H9 (cell line): Measurements from ENCODE around the gene PLEKHN1. TPM values are rescaled to one million over a fixed set of nuclear protein-coding genes. Genes with fewer than 3 reads are reported as not detected.

Source experiments
- DNase-seq: peaks from one replicate; pipeline ENCODE4 v3.0.0-alpha.2; 2017
- H2AFZ ChIP-seq: one replicate; pipeline ENCODE4 v1.6.1; 2013; ENCODE audit warnings: mild to moderate bottlenecking, low read length, control low read depth, moderate library complexity
- H2AK5ac ChIP-seq: 2 replicates; pipeline ENCODE4 v1.6.1; 2013; ENCODE audit warnings: low read length, control low read depth, mixed read lengths; ENCODE audit not compliant: insufficient read length
- H2BK120ac ChIP-seq: one replicate; pipeline ENCODE4 v1.6.1; 2013; ENCODE audit warnings: low read depth, mild to moderate bottlenecking, low read length, control low read depth, inconsistent platforms; ENCODE audit not compliant: poor library complexity, severe bottlenecking
- H2BK12ac ChIP-seq: 2 replicates; pipeline ENCODE4 v1.6.1; 2013; ENCODE audit warnings: low read length, control low read depth, mixed read lengths, low read depth; ENCODE audit not compliant: insufficient read length
- H2BK15ac ChIP-seq: 2 replicates; pipeline ENCODE4 v1.6.1; 2013; ENCODE audit warnings: low read depth, low read length, control low read depth
- H2BK20ac ChIP-seq: one replicate; pipeline ENCODE4 v1.6.1; 2013; ENCODE audit warnings: low read depth, mild to moderate bottlenecking, low read length, control low read depth, inconsistent platforms; ENCODE audit not compliant: poor library complexity, severe bottlenecking
- H2BK5ac ChIP-seq: 2 replicates; pipeline ENCODE4 v1.6.1; 2013; ENCODE audit warnings: low read length, control low read depth, mixed read lengths; ENCODE audit not compliant: insufficient read length
- H3K14ac ChIP-seq: 2 replicates; pipeline ENCODE4 v1.6.1; 2013; ENCODE audit warnings: low read length, control low read depth; ENCODE audit not compliant: insufficient read depth
- H3K18ac ChIP-seq: 2 replicates; pipeline ENCODE4 v1.6.1; 2013; ENCODE audit warnings: low read depth, mild to moderate bottlenecking, mixed read lengths, low read length, control low read depth; ENCODE audit not compliant: insufficient read length
- H3K23ac ChIP-seq: 2 replicates; pipeline ENCODE4 v1.6.1; 2013; ENCODE audit warnings: low read length, control low read depth, mixed read lengths, low read depth; ENCODE audit not compliant: insufficient read length
- H3K23me2 ChIP-seq: 2 replicates; pipeline ENCODE4 v1.6.1; 2013; ENCODE audit warnings: low read depth, mild to moderate bottlenecking, mixed read lengths, low read length, control low read depth; ENCODE audit not compliant: insufficient read length, poor library complexity, severe bottlenecking
- H3K27ac ChIP-seq: 2 replicates; pipeline ENCODE4 v1.5.1; 2013; ENCODE audit warnings: low read length, control low read depth, mixed read lengths, low read depth; ENCODE audit not compliant: insufficient read length
- H3K27me3 ChIP-seq: 2 replicates; pipeline ENCODE4 v1.6.1; 2013; ENCODE audit warnings: low read length, control low read depth, inconsistent platforms; ENCODE audit not compliant: insufficient read depth
- H3K4ac ChIP-seq: 2 replicates; pipeline ENCODE4 v1.6.1; 2013; ENCODE audit warnings: low read depth, mild to moderate bottlenecking, control low read depth, inconsistent platforms, low read length, moderate library complexity
- H3K4me1 ChIP-seq: 2 replicates; pipeline ENCODE4 v1.6.1; 2013; ENCODE audit warnings: low read length, control low read depth, inconsistent platforms; ENCODE audit not compliant: insufficient read depth
- H3K4me2 ChIP-seq: 2 replicates; pipeline ENCODE4 v1.6.1; 2013; ENCODE audit warnings: low read length, control low read depth, mixed read lengths; ENCODE audit not compliant: insufficient read length, insufficient read depth
- H3K56ac ChIP-seq: 2 replicates; pipeline ENCODE4 v1.6.1; 2013; ENCODE audit warnings: low read depth, mild to moderate bottlenecking, mixed read lengths, low read length, control low read depth; ENCODE audit not compliant: insufficient read length
- H3K79me1 ChIP-seq: 2 replicates; pipeline ENCODE4 v1.6.1; 2013; ENCODE audit warnings: low read depth, mild to moderate bottlenecking, moderate library complexity, low read length, control low read depth, inconsistent platforms; ENCODE audit not compliant: insufficient read depth, poor library complexity, severe bottlenecking
- H3K79me2 ChIP-seq: 2 replicates; pipeline ENCODE4 v1.6.1; 2013; ENCODE audit warnings: low read length, control low read depth, inconsistent platforms; ENCODE audit not compliant: insufficient read depth
- H3K9ac ChIP-seq: 2 replicates; pipeline ENCODE4 v1.6.1; 2013; ENCODE audit warnings: low read length, control low read depth, mixed read lengths; ENCODE audit not compliant: insufficient read length; ENCODE audit errors: extremely low read depth
- H3K9me3 ChIP-seq: one replicate; pipeline ENCODE4 v1.6.1; 2013; ENCODE audit warnings: low read depth, low read length, inconsistent platforms; ENCODE audit not compliant: control insufficient read depth
- H3T11ph ChIP-seq: one replicate; pipeline ENCODE4 v1.6.1; 2013; ENCODE audit warnings: mild to moderate bottlenecking, low read length, control low read depth, inconsistent platforms
- H4K20me1 ChIP-seq: one replicate; pipeline ENCODE4 v1.6.1; 2013; ENCODE audit not compliant: control insufficient read depth, insufficient read length, insufficient read depth
- H4K5ac ChIP-seq: 2 replicates; pipeline ENCODE4 v1.6.1; 2013; ENCODE audit warnings: low read depth, mild to moderate bottlenecking, mixed read lengths, low read length, control low read depth; ENCODE audit not compliant: insufficient read length
- H4K8ac ChIP-seq: replicated peaks from 2 replicates; pipeline ENCODE4 v1.6.1; 2013; ENCODE audit warnings: low read length, control low read depth, mixed read lengths, low read depth; ENCODE audit not compliant: insufficient read length
- H4K91ac ChIP-seq: 2 replicates; pipeline ENCODE4 v1.6.1; 2013; ENCODE audit warnings: low read depth, mild to moderate bottlenecking, moderate library complexity, mixed read lengths, low read length, control low read depth; ENCODE audit not compliant: insufficient read length
- H3K27ac Mint-ChIP-seq, 3 experiments: 2 replicates in 2 of 3; 3 replicates in 1 of 3; pipeline ENCODE4 v1.8.0; 2020 to 2021; ENCODE audit warnings: mixed read lengths in 3 of 3, mild to moderate bottlenecking in 1 of 3, moderate library complexity in 1 of 3
- H3K27me3 Mint-ChIP-seq: 2 replicates; pipeline ENCODE4 v1.8.0; 2021; ENCODE audit warnings: low read depth, mild to moderate bottlenecking, moderate library complexity, mixed read lengths
- H3K36me3 Mint-ChIP-seq, 3 experiments: 2 replicates in 2 of 3; 3 replicates in 1 of 3; pipeline ENCODE4 v1.8.0; 2020 to 2021; ENCODE audit warnings: low read depth in 3 of 3, mixed read lengths in 3 of 3; ENCODE audit not compliant: insufficient read depth in 1 of 3
- H3K4me1 Mint-ChIP-seq, 2 experiments: 2 replicates each; pipeline ENCODE4 v1.8.0; 2020; ENCODE audit warnings: mixed read lengths in 2 of 2
- H3K4me3 Mint-ChIP-seq, 2 experiments: 2 replicates in 1 of 2; 3 replicates in 1 of 2; pipeline ENCODE4 v1.8.0; 2020 to 2021; ENCODE audit warnings: mild to moderate bottlenecking in 2 of 2, mixed read lengths in 2 of 2, moderate library complexity in 1 of 2
- H3K9me3 Mint-ChIP-seq, 2 experiments: 2 replicates in 1 of 2; 3 replicates in 1 of 2; pipeline ENCODE4 v1.8.0; 2020; ENCODE audit warnings: mild to moderate bottlenecking in 2 of 2, mixed read lengths in 2 of 2, moderate library complexity in 1 of 2
- CTCF ChIP-seq: fragments of 200-600 bp; sonication (generic); conservative IDR thresholded peaks from 3 replicates; pipeline ENCODE4 v1.8.0; 2021; ENCODE audit warnings: antibody characterized with exemption, mild to moderate bottlenecking
- WGBS: extraction: QIAGEN DNeasy Blood & Tissue Kit; methylation state at CpG from one replicate; pipeline ENCODE4 v1.1.7; 2013; ENCODE audit warnings: missing lambda C conversion rate, low lambda C conversion rate, mixed read lengths; ENCODE audit not compliant: insufficient read length; ENCODE audit errors: extremely low coverage; 5-methylcytosine and 5-hydroxymethylcytosine counted together
- total RNA-seq: library from RNA; stranded (reverse); gene quantifications from 2 replicates; pipeline ENCODE4 v1.2.1, GENCODE V29; 2021

PLEKHN1 gene
- total RNA-seq, 1 experiment from 2014 or later = 3.0 TPM

GRCh38 chr1:936348-937264 lies 29.7 kb upstream of the PLEKHN1 start:
- H4K8ac ChIP-seq = no peak overlapping the region
- no peak overlapping the region for H2BK12ac ChIP-seq
- no peaks in the 10 kb centered on the region for H3K4me1 ChIP-seq
- no peaks in the 10 kb centered on the region for H4K20me1 ChIP-seq
- H3K9ac ChIP-seq = no peak overlapping the region
- no peak overlapping the region for H3K4ac ChIP-seq
- H3K14ac ChIP-seq = no peak overlapping the region
- Mint-ChIP-seq H3K4me3 (no peak overlapping the region; a peak in 1 of 5 replicates), H3K27ac (no peak overlapping the region), H3K36me3 (peaks cover 0 to 2% (median under 1%) of the 10 kb centered on the region in 3 experiments; a peak in 2 of 7 replicates), H3K4me1 (peaks cover 9 to 48% of the 10 kb centered on the region in 2 experiments), H3K9me3 (no peaks in the 10 kb centered on the region), H3K27me3 (peaks cover 84% of the 10 kb centered on the region)
- no peaks in the 10 kb centered on the region for H3K79me2 ChIP-seq
- H2BK5ac ChIP-seq = no peak overlapping the region
- H3K23me2 ChIP-seq = peaks cover 3% of the 10 kb centered on the region
- H3K79me1 ChIP-seq = no peaks in the 10 kb centered on the region
- H4K5ac ChIP-seq = no peak overlapping the region
- no peak overlapping the region for H3K18ac ChIP-seq
- no peak overlapping the region for H3K4me2 ChIP-seq
- no peak overlapping the region for H2AK5ac ChIP-seq
- no peak overlapping the region for H4K91ac ChIP-seq
- H3K23ac ChIP-seq = no peak overlapping the region
- H2BK120ac ChIP-seq = no peak overlapping the region
- no peak overlapping the region for H3T11ph ChIP-seq
- no peak for TF ChIP-seq CTCF
- peaks cover 60% of the 10 kb centered on the region for H3K27me3 ChIP-seq
- H3K27ac ChIP-seq = no peak overlapping the region
- H2BK15ac ChIP-seq = no peak overlapping the region
- H2BK20ac ChIP-seq = no peak overlapping the region
- DNase-seq = no peak
- no peaks in the 10 kb centered on the region for H3K9me3 ChIP-seq
- no peak overlapping the region for H2AFZ ChIP-seq
- WGBS = no CpG with 5 or more reads among the region's 45 CpGs
- no peak overlapping the region for H3K56ac ChIP-seq
